ENCODE measurements around the gene PRMT1. TPM values are rescaled to one million over a fixed set of nuclear protein-coding genes. Genes with fewer than 3 reads are reported as not detected.

PRMT1 gene
- total RNA-seq, 2 donors from 2014 or later: 45.4 to 71.2 TPM

DNA sequence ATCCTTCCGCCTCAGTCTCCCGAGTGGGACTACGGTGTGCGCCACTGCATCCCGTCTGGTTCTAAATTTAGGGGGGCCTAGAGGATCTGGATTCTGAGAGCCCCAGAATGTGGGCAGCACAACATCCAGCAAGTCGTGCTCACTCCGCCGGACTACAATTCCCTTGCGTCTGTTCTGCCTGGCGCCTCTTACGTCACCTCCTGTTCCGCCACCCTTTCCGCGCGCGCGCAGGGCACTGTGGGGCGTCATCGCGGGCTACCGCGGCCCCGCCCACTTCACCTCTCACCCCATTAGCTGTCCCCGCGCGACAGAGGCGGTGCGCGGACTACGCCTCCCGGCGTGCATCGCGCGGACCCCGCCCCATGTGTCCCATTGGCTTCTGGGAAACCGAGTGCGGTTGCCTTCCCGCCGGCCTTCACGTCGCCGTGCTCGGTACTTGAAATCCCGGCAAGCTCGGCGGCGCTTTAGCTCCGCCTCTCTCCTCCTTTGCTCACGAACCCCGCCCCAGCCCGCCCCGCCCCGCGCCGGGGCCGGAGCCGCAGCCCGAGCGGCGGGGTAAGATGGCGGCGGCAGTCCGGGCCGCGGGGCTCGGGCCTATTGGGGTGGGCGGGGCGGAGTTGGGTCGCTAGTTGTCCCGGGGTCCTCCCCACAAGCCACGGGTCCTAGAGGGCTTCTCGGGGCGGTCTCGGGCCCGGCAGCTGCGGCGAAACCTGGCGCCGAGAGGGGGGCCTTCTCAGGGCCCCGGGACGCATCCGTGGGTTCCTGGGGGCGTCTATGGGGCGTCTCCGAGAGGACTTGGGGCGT, 35.2 kb upstream of the PRMT1 start, which contains the start of gene SCAF1:
Gene SCAF1, plus strand, starts transcription at position 522 of the 804 bp plus-strand sequence. CDS start 2,818 bp downstream, outside the sequence.
- Histone ChIP-seq H3K27ac (peak within 1 kb of the TSS; percentile 94 to 99 (median 97)), H3K36me3 (replicated peaks in 1 of 2; ENCODE audit: insufficient read depth in 1 of 2, low read depth in 2 of 2) (no peaks in the 10 kb centered on the region), H3K9me3 (no peaks in the 10 kb centered on the region), H3K4me3 (peak within 1 kb of the TSS; percentile 86 to 92), H3K4me1 (peaks cover 54% of the 10 kb centered on the region), H3K27me3 (no peaks in the 10 kb centered on the region)
- TF ChIP-seq, protein P1, sequence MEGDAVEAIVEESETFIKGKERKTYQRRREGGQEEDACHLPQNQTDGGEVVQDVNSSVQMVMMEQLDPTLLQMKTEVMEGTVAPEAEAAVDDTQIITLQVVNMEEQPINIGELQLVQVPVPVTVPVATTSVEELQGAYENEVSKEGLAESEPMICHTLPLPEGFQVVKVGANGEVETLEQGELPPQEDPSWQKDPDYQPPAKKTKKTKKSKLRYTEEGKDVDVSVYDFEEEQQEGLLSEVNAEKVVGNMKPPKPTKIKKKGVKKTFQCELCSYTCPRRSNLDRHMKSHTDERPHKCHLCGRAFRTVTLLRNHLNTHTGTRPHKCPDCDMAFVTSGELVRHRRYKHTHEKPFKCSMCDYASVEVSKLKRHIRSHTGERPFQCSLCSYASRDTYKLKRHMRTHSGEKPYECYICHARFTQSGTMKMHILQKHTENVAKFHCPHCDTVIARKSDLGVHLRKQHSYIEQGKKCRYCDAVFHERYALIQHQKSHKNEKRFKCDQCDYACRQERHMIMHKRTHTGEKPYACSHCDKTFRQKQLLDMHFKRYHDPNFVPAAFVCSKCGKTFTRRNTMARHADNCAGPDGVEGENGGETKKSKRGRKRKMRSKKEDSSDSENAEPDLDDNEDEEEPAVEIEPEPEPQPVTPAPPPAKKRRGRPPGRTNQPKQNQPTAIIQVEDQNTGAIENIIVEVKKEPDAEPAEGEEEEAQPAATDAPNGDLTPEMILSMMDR (IDR thresholded peaks at IDR 0.05): no peak
- peak; percentile 90 to 92 (median 92) for TF ChIP-seq POLR2A (IDR thresholded peaks at IDR 0.05)
- ATAC-seq (peak; percentile 78), DNase-seq (peak; percentile 99 to 100 (median 100))
- intact Hi-C loops (cut with DNase I): no loop called here
- 0 to 5% methylated on average over 12 to 63 of the region's 87 CpGs for WGBS, 2 donors

DNA sequence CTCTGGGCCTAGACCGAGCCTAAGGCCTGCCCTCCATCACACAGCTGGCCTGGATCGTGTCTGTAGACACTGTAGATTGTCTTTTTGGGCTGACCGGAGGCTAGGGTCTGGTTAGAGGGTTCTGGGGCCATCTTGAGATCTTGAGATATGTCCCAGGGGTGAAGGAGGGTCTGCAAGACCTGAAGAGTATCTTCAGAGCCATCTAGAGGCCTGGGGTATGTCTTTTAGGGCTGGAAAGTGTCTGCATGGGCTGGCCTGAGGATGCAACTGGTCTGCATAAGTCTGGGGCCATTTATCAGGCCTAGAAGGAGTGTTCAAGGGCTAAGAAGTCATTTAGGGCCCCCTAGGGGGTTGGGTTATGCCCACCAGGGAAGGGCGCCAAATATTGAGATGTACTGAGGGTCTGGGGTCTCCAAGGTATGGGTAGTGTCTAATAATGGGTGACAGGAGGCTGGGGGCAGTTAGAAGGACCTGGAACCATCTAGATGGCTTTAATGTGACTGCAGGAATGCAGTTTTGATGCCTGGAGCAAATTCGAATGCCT, 34.5 kb upstream of the PRMT1 start:
- ATAC-seq (no peak), DNase-seq (no peak)
- H3K4me1 ChIP-seq: peaks cover 54% of the 10 kb centered on the region
- WGBS, 2 donors: 2 to 6% methylated on average over 2 to 5 of the region's 5 CpGs
- H3K36me3 ChIP-seq (replicated peaks in 1 of 2; ENCODE audit: insufficient read depth in 1 of 2, low read depth in 2 of 2): no peaks in the 10 kb centered on the region
- TF ChIP-seq, protein P1 (IDR thresholded peaks at IDR 0.05): no peak
- TF ChIP-seq POLR2A (IDR thresholded peaks at IDR 0.05): no peak
- intact Hi-C loops (cut with DNase I): no loop called here
- H3K27ac ChIP-seq: peak overlapping the region; percentile 69 to 96 (median 73)
- no peaks in the 10 kb centered on the region for H3K9me3 ChIP-seq
- H3K4me3 ChIP-seq: peak overlapping the region; percentile 86 to 92
- H3K27me3 ChIP-seq: no peaks in the 10 kb centered on the region

DNA sequence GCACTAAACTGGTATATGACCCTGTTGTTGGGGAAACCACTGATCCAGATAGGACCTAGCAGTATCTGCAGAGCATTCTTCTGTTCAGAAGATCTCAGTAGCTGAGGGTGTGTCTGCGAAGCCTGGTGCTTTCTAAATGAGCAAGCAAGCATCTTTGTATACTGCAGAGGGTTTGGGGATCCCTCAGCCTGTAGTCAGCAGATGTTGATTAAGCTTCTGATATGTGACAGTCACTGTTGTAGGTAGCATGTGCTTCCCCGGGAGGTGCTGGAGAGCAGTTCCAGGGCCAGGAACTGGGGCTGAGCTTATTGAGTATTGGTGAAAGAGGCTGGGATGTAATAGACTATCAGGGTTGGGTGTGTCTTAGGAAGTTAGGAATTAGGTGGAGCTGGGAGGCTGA, 33.6 kb upstream of the PRMT1 start:
- no peaks in the 10 kb centered on the region for H3K27me3 ChIP-seq
- WGBS, 2 donors: 64 to 65% methylated on average over 2 of the region's 2 CpGs
- no peaks in the 10 kb centered on the region for H3K36me3 ChIP-seq (replicated peaks in 1 of 2; ENCODE audit: insufficient read depth in 1 of 2, low read depth in 2 of 2)
- no peak overlapping the region for H3K4me3 ChIP-seq
- DNase-seq: no peak
- intact Hi-C loops (cut with DNase I): no loop called here
- H3K27ac ChIP-seq: no peak overlapping the region
- ATAC-seq: no peak
- peaks cover 45% of the 10 kb centered on the region for H3K4me1 ChIP-seq
- TF ChIP-seq, protein P1 (IDR thresholded peaks at IDR 0.05): no peak
- TF ChIP-seq POLR2A (IDR thresholded peaks at IDR 0.05): no peak
- no peaks in the 10 kb centered on the region for H3K9me3 ChIP-seq

DNA sequence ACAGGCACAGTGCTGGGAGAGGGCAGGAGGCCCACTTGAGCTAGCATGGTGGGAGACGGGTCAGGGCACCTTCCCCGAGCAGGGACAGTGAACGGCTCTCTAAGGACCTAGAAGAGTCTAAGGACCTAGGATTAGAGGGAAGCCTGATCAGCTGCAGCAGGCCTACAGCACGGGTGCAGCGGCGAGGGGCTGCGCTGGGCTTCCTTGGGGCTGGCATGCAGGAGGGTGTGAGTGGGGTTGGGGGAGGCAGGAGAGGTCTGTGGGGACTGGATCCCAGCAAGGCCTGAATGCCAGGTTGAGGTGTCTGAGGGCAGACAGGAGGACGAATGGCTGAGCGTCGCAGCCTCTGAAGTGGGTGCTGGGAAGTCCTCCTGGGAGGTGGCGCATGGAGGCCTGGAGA, 31.5 kb upstream of the PRMT1 start:
- Histone ChIP-seq H3K4me3 (no peak overlapping the region), H3K27ac (no peak overlapping the region), H3K27me3 (no peaks in the 10 kb centered on the region), H3K36me3 (replicated peaks in 1 of 2; ENCODE audit: insufficient read depth in 1 of 2, low read depth in 2 of 2) (peaks cover 0 to 3% of the 10 kb centered on the region in 2 donors), H3K9me3 (no peaks in the 10 kb centered on the region), H3K4me1 (peaks cover 31% of the 10 kb centered on the region)
- DNase-seq: no peak
- 84 to 94% methylated on average over 11 of the region's 11 CpGs for WGBS, 2 donors
- TF ChIP-seq POLR2A (IDR thresholded peaks at IDR 0.05): no peak
- TF ChIP-seq, protein P1 (IDR thresholded peaks at IDR 0.05): no peak
- intact Hi-C loops (cut with DNase I): no loop called here
- ATAC-seq: no peak
